Stimulated activated CD8-positive, alpha-beta memory T cell treated with anti-CD3 and anti-CD28 coated beads, Interleukin-7, amount 100 ng/mL, for 4 hours (primary cell): Measurements from ENCODE around the gene ZIC2.

ENCODE experiments used
- DNase-seq, 2 donors: peaks; one replicate each; pipeline ENCODE4 v3.0.0-alpha.2; 2020; ENCODE audit warnings: low read depth in 2 of 2

ZIC2 gene

GRCh38 chr13:99986741-99987140 is 5.2 kb downstream of the ZIC2 start:
- no peak for DNase-seq

GRCh38 chr13:99987154-99988019 is 5.8 kb downstream of the ZIC2 start:
- DNase-seq: no peak

- DNase-seq: no peak
Observed at GRCh38 chr13:99988529-99989275, 7.1 kb downstream of the ZIC2 start.

GRCh38 chr13:99989276-99990125 is 7.9 kb downstream of the ZIC2 start:
- no peak for DNase-seq

- no peak for DNase-seq
Observed at GRCh38 chr13:99990126-99990977, 8.8 kb downstream of the ZIC2 start.

GRCh38 chr13:99991013-99991827 is 9.6 kb downstream of the ZIC2 start:
- no peak for DNase-seq

GRCh38 chr13:99991828-99992775 is 10.5 kb downstream of the ZIC2 start:
- DNase-seq: no peak

- no peak for DNase-seq
Observed at GRCh38 chr13:99992949-99993351, 11.4 kb downstream of the ZIC2 start.

- DNase-seq: no peak
Observed at GRCh38 chr13:99993660-99994637, 12.4 kb downstream of the ZIC2 start.

- DNase-seq: no peak
Observed at GRCh38 chr13:99994638-99995020, 13.0 kb downstream of the ZIC2 start.

- no peak for DNase-seq
Observed at GRCh38 chr13:99995104-99995588, 13.6 kb downstream of the ZIC2 start.

GRCh38 chr13:99995589-99996380 is 14.2 kb downstream of the ZIC2 start:
- no peak for DNase-seq

GRCh38 chr13:99996381-99996973 is 14.9 kb downstream of the ZIC2 start:
- DNase-seq: no peak

- no peak for DNase-seq
Observed at GRCh38 chr13:99997702-99998214, 16.2 kb downstream of the ZIC2 start.

- no peak for DNase-seq
Observed at GRCh38 chr13:99998261-99998660, 16.7 kb downstream of the ZIC2 start.

- DNase-seq: no peak
Observed at GRCh38 chr13:100014621-100015020, 33.0 kb downstream of the ZIC2 start.
